Adrenal gland (tissue), 5 donors: Measurements from ENCODE around the gene BACE2.

ENCODE experiments used
- POLR2A ChIP-seq, 2 donors: fragments of 450-650 bp; IDR thresholded peaks; one replicate each; pipeline ENCODE4 v1.6.1; 2017; ENCODE audit warnings: antibody characterized with exemption in 2 of 2, mild to moderate bottlenecking in 2 of 2, moderate library complexity in 1 of 2
- TF ChIP-seq, protein P1 (sequence below), 6 experiments: fragments of 450-650 bp in 4 of 6; fragments of 200-600 bp in 2 of 6; sonication (generic) in 1 of 6; IDR thresholded peaks; 1 replicate in 5 of 6; 2 replicates in 1 of 6; pipeline versions ENCODE4 v1.5.1 to v1.8.0; 2016 to 2021; ENCODE audit warnings: antibody characterized with exemption in 6 of 6, mild to moderate bottlenecking in 2 of 6, moderate library complexity in 1 of 6
- donor health status: DM: no; HTN: no; CAD: no.

DNA sequence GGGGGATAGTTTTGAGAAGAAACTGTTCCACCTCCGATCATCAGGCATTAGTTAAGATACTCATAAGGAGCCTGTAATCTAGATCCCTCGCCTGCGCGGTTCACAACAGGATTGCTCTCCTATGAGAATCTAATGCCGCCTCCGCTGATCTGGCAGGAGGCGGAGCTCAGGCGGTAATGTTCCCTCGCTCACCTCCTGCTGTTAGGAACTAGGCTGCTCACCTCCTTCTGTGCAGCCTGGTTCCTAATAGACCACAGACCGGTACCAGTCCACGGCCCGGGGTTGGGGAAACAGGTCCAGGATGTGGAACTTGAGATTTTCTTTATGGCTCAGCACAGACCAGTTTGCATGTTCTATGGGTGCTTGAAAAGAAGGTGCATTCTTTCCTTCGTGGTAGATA is 121.5 kb downstream of the BACE2 start:
- TF ChIP-seq, protein P1, sequence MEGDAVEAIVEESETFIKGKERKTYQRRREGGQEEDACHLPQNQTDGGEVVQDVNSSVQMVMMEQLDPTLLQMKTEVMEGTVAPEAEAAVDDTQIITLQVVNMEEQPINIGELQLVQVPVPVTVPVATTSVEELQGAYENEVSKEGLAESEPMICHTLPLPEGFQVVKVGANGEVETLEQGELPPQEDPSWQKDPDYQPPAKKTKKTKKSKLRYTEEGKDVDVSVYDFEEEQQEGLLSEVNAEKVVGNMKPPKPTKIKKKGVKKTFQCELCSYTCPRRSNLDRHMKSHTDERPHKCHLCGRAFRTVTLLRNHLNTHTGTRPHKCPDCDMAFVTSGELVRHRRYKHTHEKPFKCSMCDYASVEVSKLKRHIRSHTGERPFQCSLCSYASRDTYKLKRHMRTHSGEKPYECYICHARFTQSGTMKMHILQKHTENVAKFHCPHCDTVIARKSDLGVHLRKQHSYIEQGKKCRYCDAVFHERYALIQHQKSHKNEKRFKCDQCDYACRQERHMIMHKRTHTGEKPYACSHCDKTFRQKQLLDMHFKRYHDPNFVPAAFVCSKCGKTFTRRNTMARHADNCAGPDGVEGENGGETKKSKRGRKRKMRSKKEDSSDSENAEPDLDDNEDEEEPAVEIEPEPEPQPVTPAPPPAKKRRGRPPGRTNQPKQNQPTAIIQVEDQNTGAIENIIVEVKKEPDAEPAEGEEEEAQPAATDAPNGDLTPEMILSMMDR (IDR thresholded peaks at IDR 0.05): no peak
- TF ChIP-seq POLR2A (IDR thresholded peaks at IDR 0.05): no peak
